IPS DF 6.9 (cell line): ENCODE results near the gene SGMS1.
"Not testable (repeated sequence)": the region's sequence is repeated elsewhere in the genome, so short reads cannot be mapped to it uniquely, and the experiment has no call there.

Experiments used
- DNase-seq: peaks from one replicate; pipeline ENCODE4 v3.0.0-alpha.2; 2013; ENCODE audit warnings: low read depth, low spot score
- H3K27ac ChIP-seq: one replicate; pipeline ENCODE4 v1.5.1; 2013; ENCODE audit warnings: low read length, control low read depth
- H3K27me3 ChIP-seq: 2 replicates; pipeline ENCODE4 v1.6.1; 2013; ENCODE audit warnings: mild to moderate bottlenecking, low read length; ENCODE audit not compliant: control insufficient read depth, insufficient read depth
- H3K36me3 ChIP-seq: 2 replicates; pipeline ENCODE4 v1.6.1; 2013; ENCODE audit warnings: low read length; ENCODE audit not compliant: control insufficient read depth, insufficient read depth
- H3K4me1 ChIP-seq: 2 replicates; pipeline ENCODE4 v1.6.1; 2013; ENCODE audit warnings: low read length; ENCODE audit not compliant: control insufficient read depth, insufficient read depth
- H3K4me3 ChIP-seq: 2 replicates; pipeline ENCODE4 v1.5.1; 2013; ENCODE audit warnings: mild to moderate bottlenecking, low read length
- H3K9me3 ChIP-seq: 2 replicates; pipeline ENCODE4 v1.6.1; 2013; ENCODE audit warnings: low read length, inconsistent platforms; ENCODE audit not compliant: control insufficient read depth, insufficient read depth
- WGBS: extraction: QIAGEN DNeasy Blood & Tissue Kit; methylation state at CpG from one replicate; pipeline ENCODE4 v1.1.7; 2013; ENCODE audit warnings: mixed read lengths, missing lambda C conversion rate; ENCODE audit not compliant: insufficient read length, insufficient coverage; 5-methylcytosine and 5-hydroxymethylcytosine counted together

The SGMS1 gene

GRCh38 chr10:50623663-50624412 is at the start of gene SGMS1:
TSS of gene SGMS1 (minus strand) at chr10:50623956. CDS start at chr10:50344114, 279,842 bp downstream.
- WGBS = no CpG with 5 or more reads among the region's 74 CpGs
- Histone ChIP-seq H3K4me1 (no peaks in the 10 kb centered on the region), H3K27me3 (no peaks in the 10 kb centered on the region), H3K4me3 (peak within 1 kb of the TSS; percentile 56), H3K27ac (no peak within 1 kb of the TSS), H3K36me3 (no peaks in the 10 kb centered on the region), H3K9me3 (no peaks in the 10 kb centered on the region)
- no peak for DNase-seq

- no CpG with 5 or more reads among the region's 1 CpG for WGBS
- not testable (repeated sequence) for H3K4me3 ChIP-seq, H3K36me3 ChIP-seq, H3K4me1 ChIP-seq, H3K27me3 ChIP-seq, DNase-seq, H3K9me3 ChIP-seq, H3K27ac ChIP-seq
These were observed 48.4 kb upstream of the SGMS1 start for GRCh38 chr10:50672152-50672551.

- not testable (repeated sequence) for DNase-seq, H3K27me3 ChIP-seq, H3K4me1 ChIP-seq, H3K27ac ChIP-seq, H3K9me3 ChIP-seq, H3K4me3 ChIP-seq, H3K36me3 ChIP-seq
- WGBS = no CpG with 5 or more reads among the region's 2 CpGs
These were observed 47.9 kb upstream of the SGMS1 start for GRCh38 chr10:50671645-50672044.

GRCh38 chr10:50669957-50670356 is 46.2 kb upstream of the SGMS1 start:
- H3K4me1 ChIP-seq, H3K27ac ChIP-seq, H3K9me3 ChIP-seq, H3K36me3 ChIP-seq, H3K4me3 ChIP-seq, H3K27me3 ChIP-seq, DNase-seq: not testable (repeated sequence)
- WGBS = no CpG with 5 or more reads among the region's 6 CpGs

GRCh38 chr10:50667353-50667752 is 43.6 kb upstream of the SGMS1 start:
- not testable (repeated sequence) for H3K4me1 ChIP-seq, H3K36me3 ChIP-seq, H3K27ac ChIP-seq, H3K4me3 ChIP-seq, H3K9me3 ChIP-seq, H3K27me3 ChIP-seq, DNase-seq
- no CpG with 5 or more reads among the region's 1 CpG for WGBS

- not testable (repeated sequence) for H3K9me3 ChIP-seq, H3K27me3 ChIP-seq, H3K4me3 ChIP-seq, H3K4me1 ChIP-seq, H3K36me3 ChIP-seq, DNase-seq, H3K27ac ChIP-seq
- WGBS = no CpG with 5 or more reads among the region's 5 CpGs
These were observed 38.7 kb upstream of the SGMS1 start for GRCh38 chr10:50662420-50662819.

- not testable (repeated sequence) for H3K27me3 ChIP-seq, H3K4me3 ChIP-seq, H3K36me3 ChIP-seq, H3K27ac ChIP-seq, DNase-seq, H3K9me3 ChIP-seq, H3K4me1 ChIP-seq
- no CpG with 5 or more reads among the region's 4 CpGs for WGBS
These were observed 37.8 kb upstream of the SGMS1 start for GRCh38 chr10:50661563-50661962.

GRCh38 chr10:50659865-50660730 is 36.3 kb upstream of the SGMS1 start:
- not testable (repeated sequence) for H3K4me3 ChIP-seq, H3K9me3 ChIP-seq, H3K36me3 ChIP-seq, H3K4me1 ChIP-seq, H3K27ac ChIP-seq, DNase-seq, H3K27me3 ChIP-seq
- WGBS = no CpG with 5 or more reads among the region's 32 CpGs

- DNase-seq, H3K27me3 ChIP-seq, H3K27ac ChIP-seq, H3K4me1 ChIP-seq, H3K36me3 ChIP-seq, H3K4me3 ChIP-seq, H3K9me3 ChIP-seq: not testable (repeated sequence)
- no CpG with 5 or more reads among the region's 35 CpGs for WGBS
These were observed 35.5 kb upstream of the SGMS1 start for GRCh38 chr10:50659016-50659864.

- WGBS = no CpG with 5 or more reads among the region's 5 CpGs
- no peaks in the 10 kb centered on the region for H3K27me3 ChIP-seq
- no peaks in the 10 kb centered on the region for H3K36me3 ChIP-seq
- H3K4me1 ChIP-seq = no peaks in the 10 kb centered on the region
- no peak overlapping the region for H3K27ac ChIP-seq
- H3K4me3 ChIP-seq = no peak overlapping the region
- no peaks in the 10 kb centered on the region for H3K9me3 ChIP-seq
- no peak for DNase-seq
These were observed 34.4 kb upstream of the SGMS1 start for GRCh38 chr10:50658165-50658564.
